ENCODE measurements around the gene TGOLN2. TPM values are rescaled to one million over a fixed set of nuclear protein-coding genes. Genes with fewer than 3 reads are reported as not detected.
"Not testable (repeated sequence)": the region's sequence is repeated elsewhere in the genome, so short reads cannot be mapped to it uniquely, and the experiment has no call there.

Gene TGOLN2
- total RNA-seq, 2 donors from 2014 or later: 58.6 to 67.0 TPM

- DNase-seq: no peak
- Mint-ChIP-seq H3K4me1 (no peaks in the 10 kb centered on the region), H3K27ac (no peak overlapping the region), H3K4me3 (no peak overlapping the region), H3K27me3 (ENCODE audit: insufficient read depth) (no peaks in the 10 kb centered on the region), H3K9me3 (peaks cover 5% of the 10 kb centered on the region), H3K36me3 (ENCODE audit: low read depth) (peaks cover 19% of the 10 kb centered on the region)
- Histone ChIP-seq H3K4me1 (ENCODE audit: control insufficient read depth, insufficient read depth, low read length) (no peaks in the 10 kb centered on the region), H3K9ac (ENCODE audit: extremely low read depth, low read length, poor library complexity, severe bottlenecking) (no peak overlapping the region), H3K27ac (ENCODE audit: low read depth, low read length) (no peak overlapping the region), H3K27me3 (ENCODE audit: control insufficient read depth, insufficient read depth, low read length, poor library complexity, severe bottlenecking) (no peaks in the 10 kb centered on the region), H3K4me3 (ENCODE audit: low read length) (no peak overlapping the region), H3K9me3 (ENCODE audit: control insufficient read depth, low read length) (no peaks in the 10 kb centered on the region), H3K36me3 (ENCODE audit: control insufficient read depth, insufficient read depth, low read length) (peaks cover 2% of the 10 kb centered on the region)
- WGBS, 2 experiments (ENCODE audit: insufficient coverage in 1 of 2, insufficient read length in 1 of 2): 85 to 87% methylated on average over 5 of the region's 5 CpGs
- TF ChIP-seq CTCF (conservative IDR thresholded peaks at IDR 0.05): peak; percentile 35
Measured at GRCh38 chr2:85367180-85367579, 39.4 kb upstream of the TGOLN2 start.

DNA sequence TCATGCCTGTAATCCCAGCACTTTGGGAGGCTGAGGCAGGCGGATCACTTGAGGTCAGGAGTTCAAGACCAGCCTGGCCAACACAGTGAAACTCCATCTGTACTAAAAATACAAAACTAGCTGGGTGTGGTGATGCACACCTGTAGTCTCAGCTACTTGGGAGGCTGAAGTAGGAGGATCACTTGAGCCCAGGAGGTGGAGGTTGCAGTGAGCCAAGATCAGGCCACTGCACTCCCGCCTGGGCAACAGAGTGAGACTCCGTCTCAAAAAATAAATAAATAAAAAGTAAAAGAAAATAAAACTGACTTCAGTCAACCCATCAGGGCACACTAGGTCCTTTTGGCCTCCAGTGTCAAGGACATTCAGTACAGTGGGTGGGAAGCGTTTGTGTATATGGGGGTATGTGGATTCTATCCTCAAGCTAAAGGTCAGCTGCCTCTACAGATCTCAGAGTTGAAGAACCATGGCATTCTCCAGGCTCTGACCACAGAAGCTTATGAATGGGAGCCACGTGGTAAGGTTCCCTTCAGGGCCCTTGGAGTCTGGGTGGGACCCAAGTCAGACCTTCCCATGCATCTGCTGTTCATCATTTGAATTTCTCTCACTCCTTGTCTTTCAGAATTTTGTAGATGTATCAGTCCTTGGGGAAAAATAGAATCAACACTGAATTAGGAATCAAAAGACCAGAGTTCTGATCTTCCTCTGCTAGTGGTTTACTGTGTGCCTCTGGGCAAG is 35.0 kb upstream of the TGOLN2 start:
- not testable (repeated sequence) for DNase-seq; H3K4me1 ChIP-seq (ENCODE audit: control insufficient read depth, insufficient read depth, low read length); H3K27me3 ChIP-seq (ENCODE audit: control insufficient read depth, insufficient read depth, low read length, poor library complexity, severe bottlenecking); H3K27me3 Mint-ChIP-seq (ENCODE audit: insufficient read depth); H3K27ac ChIP-seq (ENCODE audit: low read depth, low read length); H3K4me3 ChIP-seq (ENCODE audit: low read length); H3K9me3 Mint-ChIP-seq; H3K9ac ChIP-seq (ENCODE audit: extremely low read depth, low read length, poor library complexity, severe bottlenecking); H3K4me1 Mint-ChIP-seq; H3K4me3 Mint-ChIP-seq; H3K27ac Mint-ChIP-seq; H3K9me3 ChIP-seq (ENCODE audit: control insufficient read depth, low read length)
- H3K36me3 ChIP-seq (ENCODE audit: control insufficient read depth, insufficient read depth, low read length): peaks cover 19% of the 10 kb centered on the region
- peaks cover 19% of the 10 kb centered on the region for H3K36me3 Mint-ChIP-seq (ENCODE audit: low read depth)
- WGBS, 2 experiments (ENCODE audit: insufficient coverage in 1 of 2, insufficient read length in 1 of 2): 88 to 94% methylated on average over 2 to 4 of the region's 5 CpGs

- Mint-ChIP-seq H3K27ac (no peak overlapping the region), H3K4me1 (peaks cover 21% of the 10 kb centered on the region), H3K36me3 (ENCODE audit: low read depth) (peaks cover 13% of the 10 kb centered on the region), H3K4me3 (no peak overlapping the region), H3K9me3 (peaks cover 2% of the 10 kb centered on the region), H3K27me3 (ENCODE audit: insufficient read depth) (peaks cover 2% of the 10 kb centered on the region)
- Histone ChIP-seq H3K9me3 (ENCODE audit: control insufficient read depth, low read length) (no peaks in the 10 kb centered on the region), H3K27ac (ENCODE audit: low read depth, low read length) (no peak overlapping the region), H3K36me3 (ENCODE audit: control insufficient read depth, insufficient read depth, low read length) (peaks cover 25% of the 10 kb centered on the region), H3K4me3 (ENCODE audit: low read length) (no peak overlapping the region), H3K4me1 (ENCODE audit: control insufficient read depth, insufficient read depth, low read length) (peaks cover 8% of the 10 kb centered on the region), H3K27me3 (ENCODE audit: control insufficient read depth, insufficient read depth, low read length, poor library complexity, severe bottlenecking) (no peaks in the 10 kb centered on the region), H3K9ac (ENCODE audit: extremely low read depth, low read length, poor library complexity, severe bottlenecking) (no peak overlapping the region)
- no peak for DNase-seq
- no peak for TF ChIP-seq CTCF (conservative IDR thresholded peaks at IDR 0.05)
- 93 to 100% methylated on average over 3 of the region's 3 CpGs for WGBS, 2 experiments (ENCODE audit: insufficient coverage in 1 of 2, insufficient read length in 1 of 2)
Measured at GRCh38 chr2:85357736-85358135, 29.9 kb upstream of the TGOLN2 start.

All from endodermal cell (in vitro differentiated cells).